ENCODE results near the gene TESMIN.

TESMIN gene

GRCh38 chr11:68680541-68681231 is 70.6 kb downstream of the TESMIN start:
- DNase-seq, result no peak

- no peak for DNase-seq
These were observed 73.3 kb downstream of the TESMIN start for GRCh38 chr11:68678031-68678441.

GRCh38 chr11:68677432-68677831 is 73.9 kb downstream of the TESMIN start:
- DNase-seq, result no peak

- no peak for DNase-seq
These were observed 76.9 kb downstream of the TESMIN start for GRCh38 chr11:68674461-68674860.

- DNase-seq, result no peak
These were observed 77.3 kb downstream of the TESMIN start for GRCh38 chr11:68673991-68674390.

- no peak for DNase-seq
These were observed 77.9 kb downstream of the TESMIN start for GRCh38 chr11:68673306-68673945.

GRCh38 chr11:68670208-68670992 is 80.9 kb downstream of the TESMIN start:
- no peak for DNase-seq

- DNase-seq, result no peak
These were observed 81.8 kb downstream of the TESMIN start for GRCh38 chr11:68669301-68670090.

GRCh38 chr11:68667511-68668500 is 83.5 kb downstream of the TESMIN start:
- DNase-seq, result no peak

GRCh38 chr11:68666849-68667248 is 84.5 kb downstream of the TESMIN start:
- DNase-seq, result no peak

GRCh38 chr11:68665436-68665835 is 85.9 kb downstream of the TESMIN start:
- DNase-seq, result no peak

GRCh38 chr11:68664906-68665305 is 86.4 kb downstream of the TESMIN start:
- DNase-seq, result no peak

- no peak for DNase-seq
These were observed 87.2 kb downstream of the TESMIN start for GRCh38 chr11:68664141-68664540.

GRCh38 chr11:68663482-68664010 is 87.8 kb downstream of the TESMIN start:
- no peak for DNase-seq

GRCh38 chr11:68661697-68662603 is 89.4 kb downstream of the TESMIN start:
- no peak for DNase-seq

- DNase-seq, result no peak
These were observed 90.3 kb downstream of the TESMIN start for GRCh38 chr11:68661014-68661413.

- DNase-seq, result no peak
These were observed 91.1 kb downstream of the TESMIN start for GRCh38 chr11:68660066-68660810.

- DNase-seq, result no peak
These were observed 92.0 kb downstream of the TESMIN start for GRCh38 chr11:68659158-68659921.

GRCh38 chr11:68658661-68659060 is 92.7 kb downstream of the TESMIN start:
- no peak for DNase-seq
